HG03135 (cell line): Measurements from ENCODE around the gene ABCA13.

Experiments used
- ATAC-seq: cut with Tn5 transposase; IDR thresholded peaks from one replicate; pipeline ENCODE4 v1.9.1; 2021; ENCODE audit warnings: mild to moderate bottlenecking, moderate library complexity; ENCODE audit not compliant: unreplicated experiment

Gene ABCA13

DNA sequence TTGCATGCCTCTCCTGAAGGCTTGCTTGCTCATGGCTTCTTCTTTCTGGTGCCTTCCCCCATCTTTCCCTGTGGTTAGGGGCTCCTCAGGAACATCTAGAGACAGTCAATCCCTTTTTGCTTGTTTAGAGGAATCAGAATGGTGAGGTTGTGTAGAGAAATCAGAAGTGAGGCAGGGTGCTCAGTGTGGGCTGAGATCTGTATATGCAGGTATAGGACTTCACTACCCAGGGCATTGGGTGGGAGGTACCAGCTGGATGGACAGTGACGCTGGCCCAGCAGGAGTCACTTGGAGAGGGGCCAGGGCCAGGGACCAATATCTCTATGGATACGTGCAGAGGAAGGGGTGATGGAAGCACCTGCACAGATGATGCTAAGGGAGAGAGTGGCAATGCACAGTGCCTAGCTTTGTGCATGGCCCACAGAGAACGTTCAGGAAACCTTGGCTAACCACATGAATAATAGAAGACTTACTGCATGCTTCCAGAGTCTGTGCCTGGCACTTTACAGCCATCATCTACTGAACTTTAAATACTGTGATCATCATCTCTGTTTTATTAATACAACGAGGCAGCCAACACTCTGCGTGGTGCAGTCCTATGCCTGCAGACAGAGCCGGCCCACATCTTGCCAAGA lies 255.2 kb downstream of the ABCA13 start:
- no peak for ATAC-seq

DNA sequence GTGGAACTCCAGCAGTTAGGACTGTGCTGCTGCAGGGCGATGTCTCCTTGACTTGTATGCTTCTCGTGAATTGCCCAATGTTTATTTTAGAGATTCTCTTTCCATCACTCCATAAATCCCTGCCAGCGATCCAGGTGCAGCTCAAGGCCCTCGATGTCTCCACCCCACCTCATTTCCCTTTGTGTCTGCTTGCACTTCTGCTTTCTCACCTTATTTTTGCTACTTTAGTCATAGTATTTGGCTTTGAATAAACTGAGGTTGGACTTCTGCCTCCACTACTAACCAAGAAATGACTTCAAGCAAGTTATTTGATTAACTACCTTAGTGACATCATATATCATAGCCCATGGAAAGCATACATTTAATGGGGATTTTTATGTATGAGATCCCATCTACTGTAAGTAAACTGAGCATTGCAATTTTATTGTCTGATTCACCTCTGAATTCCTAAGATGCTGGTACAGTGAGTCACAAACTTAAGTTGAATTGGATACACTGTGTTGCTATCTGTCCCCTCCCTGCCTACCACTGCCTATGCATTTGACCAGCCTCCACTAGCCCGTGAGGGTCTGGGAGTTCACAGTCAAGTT lies 255.8 kb downstream of the ABCA13 start:
- no peak for ATAC-seq

DNA sequence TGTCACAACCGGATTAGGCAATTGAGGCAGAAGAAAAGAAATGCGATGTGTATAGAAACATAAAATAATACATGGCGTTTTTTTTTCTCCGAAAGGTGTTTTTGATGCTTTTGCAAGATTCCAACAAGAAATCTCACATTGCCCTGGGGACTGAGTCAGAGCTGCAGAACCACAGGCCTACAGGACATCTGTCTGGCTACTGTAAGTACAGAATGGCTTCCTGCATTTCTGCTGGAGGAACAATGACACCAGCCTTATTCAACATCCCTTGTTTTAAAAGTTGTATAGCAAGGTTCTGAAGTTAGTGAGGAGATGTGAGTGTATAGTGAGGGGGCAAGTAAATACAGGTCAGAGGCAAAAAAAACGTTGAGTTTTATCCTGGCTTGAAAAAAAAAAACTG lies 256.4 kb downstream of the ABCA13 start:
- ATAC-seq = no peak

GRCh38 chr7:48428091-48428684 lies 256.9 kb downstream of the ABCA13 start:
- no peak for ATAC-seq

DNA sequence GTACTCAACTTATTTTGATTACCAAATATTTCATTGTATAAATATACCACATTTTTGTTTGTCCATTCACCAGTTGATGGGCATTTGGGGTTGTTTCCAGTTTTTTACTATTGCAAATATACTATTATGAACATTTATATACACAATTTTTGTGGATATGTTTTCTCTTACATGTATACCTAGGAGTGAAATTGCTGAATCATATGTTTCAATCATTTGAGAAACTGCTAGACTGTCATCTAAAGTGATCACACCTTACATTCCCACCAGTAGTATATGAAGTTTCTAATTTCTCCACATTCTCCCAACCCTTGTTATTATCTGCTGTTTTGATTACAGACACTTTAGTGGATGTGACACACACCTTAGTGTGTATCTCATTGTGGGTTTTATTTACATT lies 257.9 kb downstream of the ABCA13 start:
- no peak for ATAC-seq

DNA sequence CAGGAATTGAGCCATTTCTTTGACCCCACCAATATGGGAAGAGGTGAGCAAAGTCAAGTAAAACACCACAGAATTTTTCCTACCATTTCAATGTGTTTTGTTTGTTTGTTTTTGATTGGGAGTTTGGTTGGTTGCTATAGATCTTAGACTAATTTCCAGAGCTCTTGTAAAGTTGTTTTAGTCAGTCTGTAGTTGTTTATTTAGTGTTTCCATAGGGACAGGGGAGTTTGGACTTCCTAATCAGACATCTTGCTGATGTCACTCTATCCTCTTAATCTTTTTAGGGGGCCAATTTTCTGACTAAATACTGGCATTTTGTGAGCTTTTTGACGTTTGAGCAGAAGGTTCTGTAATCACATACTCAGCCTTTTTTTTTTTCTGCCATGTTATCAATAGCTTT lies 266.9 kb downstream of the ABCA13 start:
- ATAC-seq = no peak

DNA sequence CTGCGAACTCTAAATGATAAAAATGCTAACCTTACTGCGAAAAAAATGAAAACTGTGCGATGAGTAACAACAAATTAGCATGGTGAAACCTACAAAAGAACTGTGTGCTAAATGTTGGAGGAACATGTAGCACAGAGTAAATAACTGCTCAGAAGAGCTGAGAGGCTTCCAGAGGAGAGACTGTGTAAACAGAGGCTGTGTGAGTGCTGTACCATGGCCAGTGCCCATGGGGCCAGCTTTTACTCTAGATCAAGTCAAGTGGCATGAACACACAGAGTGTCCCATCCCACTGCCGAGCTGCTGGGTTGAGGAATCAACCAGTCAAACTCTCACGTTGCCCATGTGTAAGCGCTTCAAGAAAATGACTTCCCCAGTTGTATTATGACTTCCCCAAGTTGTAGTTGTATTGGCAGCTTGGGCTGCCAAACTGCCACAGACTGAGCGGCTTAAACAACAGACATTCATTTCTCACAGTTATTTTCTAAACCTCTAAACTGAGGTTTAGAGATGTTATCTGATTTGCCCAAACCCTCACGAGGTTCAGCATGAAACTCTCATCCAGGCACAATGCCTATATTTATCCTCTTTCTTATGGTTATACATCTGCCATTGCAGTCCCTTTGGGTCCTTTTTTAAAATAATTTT lies 270.7 kb downstream of the ABCA13 start:
- ATAC-seq = no peak

- no peak for ATAC-seq
Observed at GRCh38 chr7:48443051-48443450, 271.8 kb downstream of the ABCA13 start.

- no peak for ATAC-seq
Observed at GRCh38 chr7:48446721-48447120, 275.5 kb downstream of the ABCA13 start.

GRCh38 chr7:48452218-48452617 lies 281.0 kb downstream of the ABCA13 start:
- no peak for ATAC-seq

- ATAC-seq = no peak
Observed at GRCh38 chr7:48454750-48455192, 283.5 kb downstream of the ABCA13 start.

- ATAC-seq = no peak
Observed at GRCh38 chr7:48455363-48455762, 284.1 kb downstream of the ABCA13 start.

- no peak for ATAC-seq
Observed at GRCh38 chr7:48458701-48459524, 287.7 kb downstream of the ABCA13 start.

GRCh38 chr7:48466713-48467112 lies 295.5 kb downstream of the ABCA13 start:
- ATAC-seq = no peak

DNA sequence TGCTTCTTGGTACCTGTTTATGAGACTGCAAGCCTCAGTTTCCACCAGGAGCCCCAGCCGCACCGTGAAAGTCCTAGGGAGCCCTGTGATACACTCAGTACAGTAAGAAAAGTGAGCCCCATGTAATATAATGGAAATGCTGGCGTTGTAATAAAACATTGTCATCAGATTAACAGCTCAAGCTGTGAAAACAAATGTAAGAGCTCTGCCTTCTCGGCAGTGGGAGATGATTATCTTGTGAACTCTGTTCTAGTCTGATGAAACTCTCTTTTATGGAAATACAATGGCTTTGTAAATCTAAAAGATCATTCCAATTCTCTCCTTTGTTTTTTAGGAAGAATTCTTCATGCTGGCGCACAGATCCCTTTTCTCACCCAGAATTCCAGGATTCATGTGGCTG lies 299.9 kb downstream of the ABCA13 start:
- no peak for ATAC-seq

GRCh38 chr7:48472640-48473039 lies 301.4 kb downstream of the ABCA13 start:
- no peak for ATAC-seq

DNA sequence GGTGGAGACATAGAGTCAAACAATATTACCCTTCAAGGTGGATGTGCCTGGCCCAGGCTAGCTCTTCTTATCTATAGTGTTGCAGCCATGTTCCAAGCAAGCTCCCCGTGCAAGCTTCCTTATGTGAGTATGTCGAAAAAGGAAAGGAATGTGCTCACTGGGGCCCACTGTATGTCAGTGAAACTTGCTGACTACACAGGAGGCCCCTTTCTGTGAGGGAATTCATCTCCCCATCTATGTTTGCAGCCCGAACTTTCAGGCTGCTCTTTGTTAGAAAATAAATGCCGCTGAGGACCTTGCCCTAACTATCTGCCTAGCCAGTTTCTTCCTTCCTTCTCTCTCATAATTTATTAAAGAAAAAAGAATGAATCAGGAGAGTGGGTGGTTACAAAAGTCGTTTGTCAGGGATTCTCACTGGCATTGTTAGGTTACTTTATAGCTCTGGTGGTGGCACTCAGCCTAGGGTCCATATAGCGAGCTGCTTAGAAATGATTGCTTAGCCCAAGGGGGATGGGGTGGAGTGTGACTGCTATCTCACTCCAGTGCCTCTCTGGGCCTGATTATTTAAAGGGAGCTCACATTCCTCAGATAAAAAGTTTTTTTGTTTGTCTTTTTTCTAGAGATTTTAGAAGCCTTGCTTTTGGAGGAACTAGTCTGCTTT lies 302.1 kb downstream of the ABCA13 start:
- ATAC-seq = no peak

GRCh38 chr7:48481235-48481634 lies 310.0 kb downstream of the ABCA13 start:
- ATAC-seq = no peak

DNA sequence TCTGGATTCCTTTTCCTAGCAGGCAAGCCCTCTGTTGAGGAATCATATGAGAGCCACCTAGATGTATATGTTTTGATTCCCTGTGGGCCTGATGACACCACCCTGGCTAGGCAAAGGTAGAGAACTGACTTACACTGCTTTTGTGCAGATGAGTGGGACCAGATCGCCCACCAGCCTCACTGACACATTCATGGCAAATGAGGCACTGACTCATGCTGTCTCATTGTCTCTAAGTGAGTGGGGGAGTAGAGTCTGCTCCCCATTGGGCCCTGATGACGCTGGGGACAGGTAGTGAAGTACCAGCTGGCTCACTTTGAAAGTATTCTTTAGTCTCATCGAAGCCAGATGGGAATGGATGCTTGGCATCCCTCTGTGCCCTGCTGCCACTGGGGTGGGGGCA lies 326.3 kb downstream of the ABCA13 start:
- no peak for ATAC-seq

DNA sequence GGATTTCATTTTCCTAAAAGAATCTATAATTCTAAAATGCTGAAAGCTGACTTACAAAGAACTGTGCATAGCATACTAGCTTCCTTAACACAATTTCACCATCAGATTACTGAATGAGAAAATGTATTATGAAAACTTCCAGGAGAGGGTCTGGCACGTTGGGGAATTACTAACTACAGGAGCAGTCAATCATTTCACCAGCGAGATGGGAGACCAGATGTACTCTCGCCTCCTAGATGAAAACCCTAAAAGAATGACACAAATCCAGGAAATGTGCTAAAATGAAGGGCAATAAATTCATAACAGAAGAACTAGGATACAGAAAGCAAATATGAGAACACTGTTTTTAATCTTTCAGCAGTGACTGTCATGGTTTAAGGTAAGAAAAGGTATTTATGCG lies 330.8 kb downstream of the ABCA13 start:
- no peak for ATAC-seq

DNA sequence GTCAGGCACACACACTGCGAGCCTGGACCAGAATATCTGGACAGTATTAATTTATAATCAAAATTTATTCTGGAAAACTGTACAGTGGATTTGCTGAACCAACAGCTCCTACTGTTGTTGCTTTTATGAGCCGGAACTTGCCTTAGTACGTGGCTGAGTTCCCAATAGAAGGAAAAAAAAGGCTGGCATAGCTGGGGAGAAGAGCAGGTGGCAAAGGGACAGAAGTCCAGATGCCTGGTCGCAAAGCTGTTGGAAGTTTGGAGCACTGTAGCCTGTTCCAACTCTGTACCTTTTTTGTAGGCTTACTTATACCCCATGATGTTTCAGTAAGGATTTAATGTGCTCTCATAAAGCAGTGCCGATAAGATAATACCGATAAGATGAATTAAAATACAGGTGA lies 333.8 kb downstream of the ABCA13 start:
- ATAC-seq = no peak
